CD4-positive, alpha-beta T cell (primary cell): ENCODE results near the gene NOC3L. TPM values are rescaled to one million over a fixed set of nuclear protein-coding genes. Genes with fewer than 3 reads are reported as not detected.

ENCODE experiments used
- ATAC-seq: fragments of 200-7000 bp; cut with Tn5 transposase; one replicate; pipeline ENCODE4 v1.10.0; 2022; ENCODE audit warnings: mild to moderate bottlenecking; ENCODE audit not compliant: poor library complexity
- CTCF ChIA-PET: fragments of 350-600 bp; sonication (Branson Sonifier 250); formaldehyde crosslinking; loops from one replicate; lab custom pipeline; 2021; ENCODE audit warnings: antibody characterized with exemption, inconsistent platforms; lab: Charles Lee
- POLR2A ChIA-PET: fragments of 350-600 bp; sonication (Branson Sonifier 250); formaldehyde crosslinking; loops from one replicate; lab custom pipeline; 2021; ENCODE audit warnings: antibody characterized with exemption, inconsistent platforms; lab: Charles Lee
- DNase-seq, 14 experiments: peaks; one replicate each; pipeline ENCODE4 v3.0.0-alpha.2; 2013 to 2020; ENCODE audit warnings: mixed read lengths in 2 of 14
- H3K27ac ChIP-seq, 2 donors: one replicate each; pipeline versions ENCODE4 v1.5.1 to v1.7.0; 2013; ENCODE audit warnings: low read length in 2 of 2, low read depth in 1 of 2, mild to moderate bottlenecking in 1 of 2
- H3K27me3 ChIP-seq, 2 experiments: 1 replicate in 1 of 2; 2 replicates in 1 of 2; pipeline versions ENCODE4 v1.6.1 to v1.7.0; 2013; ENCODE audit warnings: low read length in 2 of 2, control low read depth in 1 of 2, mild to moderate bottlenecking in 1 of 2, moderate library complexity in 1 of 2; ENCODE audit not compliant: insufficient read depth in 2 of 2, control insufficient read depth in 1 of 2
- H3K36me3 ChIP-seq: one replicate; pipeline ENCODE4 v1.6.1; 2013; ENCODE audit warnings: low read length, control low read depth; ENCODE audit not compliant: insufficient read depth
- H3K4me1 ChIP-seq: one replicate; pipeline ENCODE4 v1.6.1; 2013; ENCODE audit warnings: low read length, control low read depth; ENCODE audit not compliant: insufficient read depth
- H3K4me3 ChIP-seq: one replicate; pipeline ENCODE4 v1.5.1; 2013; ENCODE audit warnings: mild to moderate bottlenecking, low read length, moderate library complexity
- H3K9me3 ChIP-seq, 2 experiments: 1 replicate in 1 of 2; 2 replicates in 1 of 2; pipeline versions ENCODE4 v1.6.1 to v1.7.0; 2013; ENCODE audit warnings: low read length in 2 of 2, mild to moderate bottlenecking in 2 of 2, control low read depth in 1 of 2, moderate library complexity in 1 of 2; ENCODE audit not compliant: control insufficient read depth in 1 of 2, insufficient read depth in 1 of 2
- H3K27ac Mint-ChIP-seq: one replicate; pipeline ENCODE4 v1.8.0; 2020; ENCODE audit warnings: mixed read lengths
- H3K27me3 Mint-ChIP-seq: one replicate; pipeline ENCODE4 v1.8.0; 2021; ENCODE audit warnings: mixed read lengths
- H3K36me3 Mint-ChIP-seq: one replicate; pipeline ENCODE4 v1.8.0; 2021; ENCODE audit warnings: low read depth, mixed read lengths
- H3K4me1 Mint-ChIP-seq: one replicate; pipeline ENCODE4 v1.8.0; 2021; ENCODE audit warnings: low read depth, mixed read lengths
- H3K4me3 Mint-ChIP-seq: one replicate; pipeline ENCODE4 v1.8.0; 2020; ENCODE audit warnings: mild to moderate bottlenecking, mixed read lengths
- H3K9me3 Mint-ChIP-seq: one replicate; pipeline ENCODE4 v1.8.0; 2020; ENCODE audit warnings: mixed read lengths
- CTCF ChIP-seq: fragments of 200-600 bp; IDR thresholded peaks from one replicate; pipeline ENCODE4 v1.8.0; 2022; ENCODE audit warnings: antibody characterized with exemption, mild to moderate bottlenecking
- intact Hi-C, 2 experiments: fragments of 100-400 bp; cut with DNase I in 1 of 2; cut with micrococcal nuclease in 1 of 2; formaldehyde crosslinking; loops; one replicate each; pipeline versions ENCODE4 v1.15.1 to v1.9.0; 2023 to 2025; cut with DNase I, micrococcal nuclease
- total RNA-seq, 174 experiments: library from RNA in 2 of 174; stranded (reverse) in 2 of 174; gene quantifications; one replicate each; pipeline ENCODE4 v1.2.3 and lab custom pipeline; 2021 to 2026

NOC3L gene
- total RNA-seq, 2 experiments from 2014 or later = 7.1 to 8.0 TPM

- Mint-ChIP-seq H3K4me3 (peak overlapping the region; percentile 90), H3K4me1 (peaks cover 7% of the 10 kb centered on the region), H3K27ac (no peak overlapping the region), H3K9me3 (no peaks in the 10 kb centered on the region), H3K27me3 (peaks cover 78% of the 10 kb centered on the region), H3K36me3 (no peaks in the 10 kb centered on the region)
- POLR2A ChIA-PET = no interaction called here
- intact Hi-C loops = no loop called here
- CTCF ChIA-PET = interaction anchor here (0.9 kb wide), 1 partner anchor 40 kb away, joined by 3 read pairs; the partner anchor contains the start of gene NOC3L
- ATAC-seq (peak; percentile 46), DNase-seq (peak in 5 of 14 experiments; percentile 16 to 67 (median 35))
- no peak for TF ChIP-seq CTCF
- peaks cover 0 to 16% of the 10 kb centered on the region in 2 experiments for H3K9me3 ChIP-seq
- peaks cover 12% of the 10 kb centered on the region for H3K4me1 ChIP-seq
- no peak overlapping the region for H3K27ac ChIP-seq
- H3K27me3 ChIP-seq = peaks cover 35 to 70% of the 10 kb centered on the region in 2 experiments
- peak overlapping the region; percentile 40 for H3K4me3 ChIP-seq
- no peaks in the 10 kb centered on the region for H3K36me3 ChIP-seq
Measured at GRCh38 chr10:94403380-94404213, 40.9 kb upstream of the NOC3L start.

DNA sequence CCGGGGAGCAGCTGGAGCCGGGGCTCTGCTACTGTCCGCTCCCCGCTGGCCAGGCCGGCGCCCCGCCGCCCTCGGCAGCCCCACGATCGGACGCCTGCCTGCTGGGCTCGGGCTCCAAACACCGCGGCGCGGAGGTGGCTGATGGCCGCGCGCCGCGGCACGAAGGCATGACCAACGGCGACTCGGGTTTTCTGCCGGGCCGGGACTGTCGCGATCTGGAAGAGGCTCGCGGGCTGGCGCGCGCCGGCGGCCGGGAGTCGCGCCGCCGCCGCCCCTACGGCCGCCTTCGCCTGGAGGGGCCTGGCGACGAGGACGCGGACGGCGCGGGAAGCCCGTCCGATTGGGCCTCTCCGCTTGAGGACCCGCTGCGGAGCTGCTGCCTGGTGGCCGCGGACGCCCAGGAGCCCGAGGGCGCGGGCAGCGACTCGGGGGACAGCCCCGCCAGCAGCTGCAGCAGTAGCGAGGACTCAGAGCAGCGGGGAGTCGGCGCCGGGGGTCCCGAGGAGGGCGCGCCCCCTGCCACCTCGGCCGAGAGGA is 40.2 kb upstream of the NOC3L start:
- ChIA-PET POLR2A (no interaction called here), CTCF (no interaction called here)
- H3K27me3 ChIP-seq = peaks cover 35 to 63% of the 10 kb centered on the region in 2 experiments
- peaks cover 12% of the 10 kb centered on the region for H3K4me1 ChIP-seq
- Mint-ChIP-seq H3K4me3 (no peak overlapping the region), H3K36me3 (no peaks in the 10 kb centered on the region), H3K27ac (no peak overlapping the region), H3K27me3 (peaks cover 75% of the 10 kb centered on the region), H3K9me3 (no peaks in the 10 kb centered on the region), H3K4me1 (peaks cover 7% of the 10 kb centered on the region)
- no peak for TF ChIP-seq CTCF
- intact Hi-C loops = no loop called here
- H3K36me3 ChIP-seq = no peaks in the 10 kb centered on the region
- peaks cover 0 to 16% of the 10 kb centered on the region in 2 experiments for H3K9me3 ChIP-seq
- no peak for ATAC-seq
- H3K4me3 ChIP-seq = peak overlapping the region; percentile 48
- H3K27ac ChIP-seq = no peak overlapping the region
- peak in 2 of 14 experiments; percentile 14 to 45 for DNase-seq

- no peaks in the 10 kb centered on the region for H3K36me3 ChIP-seq
- no peak within 1 kb of the TSS for H3K27ac ChIP-seq
- Mint-ChIP-seq H3K27me3 (peaks cover 74% of the 10 kb centered on the region), H3K27ac (no peak within 1 kb of the TSS), H3K4me3 (peak within 1 kb of the TSS; percentile 90), H3K9me3 (no peaks in the 10 kb centered on the region), H3K36me3 (no peaks in the 10 kb centered on the region), H3K4me1 (peaks cover 7% of the 10 kb centered on the region)
- peaks cover 34 to 58% of the 10 kb centered on the region in 2 experiments for H3K27me3 ChIP-seq
- H3K4me1 ChIP-seq = peaks cover 12% of the 10 kb centered on the region
- peaks cover 0 to 16% of the 10 kb centered on the region in 2 experiments for H3K9me3 ChIP-seq
- CTCF ChIA-PET = no interaction called here
- peak; percentile 61 for ATAC-seq
- no peak for TF ChIP-seq CTCF
- intact Hi-C loops = no loop called here
- peak in 5 of 14 experiments; percentile 11 to 69 (median 35) for DNase-seq
- POLR2A ChIA-PET = no interaction called here
- H3K4me3 ChIP-seq = peak within 1 kb of the TSS; percentile 48
Measured at GRCh38 chr10:94402204-94402842, 39.6 kb upstream of the NOC3L start, which contains the start of gene TBC1D12. Gene TBC1D12, plus strand, starts transcription at chr10:94402541. Its CDS starts 73 bp downstream, at chr10:94402614.
